RWPE2 (cell line): ENCODE data around the gene RFTN1.

Experiments used
- ATAC-seq: fragments of 200-7000 bp; cut with Tn5 transposase; 3 replicates; pipeline ENCODE4 v1.9.1; 2021; ENCODE audit warnings: low read depth
- DNase-seq: peaks from one replicate; pipeline ENCODE4 v3.0.0-alpha.2; 2020; ENCODE audit warnings: low spot score
- H3K27ac ChIP-seq: fragments of 450-650 bp; 2 replicates; pipeline ENCODE4 v1.5.1; 2017; ENCODE audit warnings: mild to moderate bottlenecking; ENCODE audit not compliant: poor library complexity, severe bottlenecking
- H3K27me3 ChIP-seq: fragments of 250-450 bp; sonication (Bioruptor Pico); 2 replicates; pipeline ENCODE4 v1.5.1; 2021; ENCODE audit warnings: mild to moderate bottlenecking, moderate library complexity; ENCODE audit not compliant: insufficient read depth, poor library complexity, severe bottlenecking
- H3K36me3 ChIP-seq: fragments of 250-450 bp; sonication (Bioruptor Pico); 2 replicates; pipeline ENCODE4 v1.5.1; 2020; ENCODE audit warnings: low read depth, mild to moderate bottlenecking, moderate library complexity
- H3K4me1 ChIP-seq: fragments of 250-450 bp; sonication (Bioruptor Pico); 2 replicates; pipeline ENCODE4 v1.5.1; 2021; ENCODE audit warnings: mild to moderate bottlenecking, moderate library complexity; ENCODE audit not compliant: insufficient read depth, poor library complexity, severe bottlenecking
- H3K4me3 ChIP-seq: fragments of 250-450 bp; sonication (Bioruptor Pico); 2 replicates; pipeline ENCODE4 v1.5.1; 2021; ENCODE audit warnings: mild to moderate bottlenecking, moderate library complexity; ENCODE audit not compliant: severe bottlenecking
- H3K9me3 ChIP-seq: fragments of 250-450 bp; sonication (Bioruptor Pico); 2 replicates; pipeline ENCODE4 v1.5.1; 2021; ENCODE audit warnings: mild to moderate bottlenecking, moderate library complexity; ENCODE audit not compliant: severe bottlenecking
- TF ChIP-seq, protein P1 (sequence below): fragments of 450-650 bp; IDR thresholded peaks from one replicate; pipeline ENCODE4 v1.5.1; 2017; ENCODE audit warnings: mild to moderate bottlenecking, moderate library complexity; ENCODE audit not compliant: poor library complexity, severe bottlenecking

Gene RFTN1

DNA sequence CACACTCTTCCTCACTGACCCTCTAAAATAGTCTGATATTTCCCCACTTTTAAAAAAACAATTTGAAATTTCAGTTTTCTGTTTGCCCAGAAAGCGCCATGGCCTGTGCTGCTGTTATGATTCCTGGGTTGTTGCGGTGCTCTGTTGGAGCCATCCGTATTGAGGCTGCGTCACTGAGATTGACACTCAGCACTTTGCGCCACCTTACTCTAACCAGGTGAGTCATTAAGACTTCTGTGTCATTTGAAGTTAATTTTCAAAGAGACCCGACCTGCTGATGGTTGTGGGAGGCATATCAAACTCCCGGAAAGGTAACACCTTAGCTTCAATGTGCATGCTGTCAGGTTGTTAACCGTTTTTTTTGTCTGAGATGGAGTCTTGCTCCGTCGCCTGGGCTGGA lies 242.6 kb downstream of the RFTN1 start:
- Histone ChIP-seq H3K36me3 (peaks cover 58% of the 10 kb centered on the region), H3K27ac (no peak overlapping the region), H3K4me1 (peaks cover 9% of the 10 kb centered on the region), H3K9me3 (no peaks in the 10 kb centered on the region), H3K4me3 (no peak overlapping the region), H3K27me3 (no peaks in the 10 kb centered on the region)
- TF ChIP-seq, protein P1, sequence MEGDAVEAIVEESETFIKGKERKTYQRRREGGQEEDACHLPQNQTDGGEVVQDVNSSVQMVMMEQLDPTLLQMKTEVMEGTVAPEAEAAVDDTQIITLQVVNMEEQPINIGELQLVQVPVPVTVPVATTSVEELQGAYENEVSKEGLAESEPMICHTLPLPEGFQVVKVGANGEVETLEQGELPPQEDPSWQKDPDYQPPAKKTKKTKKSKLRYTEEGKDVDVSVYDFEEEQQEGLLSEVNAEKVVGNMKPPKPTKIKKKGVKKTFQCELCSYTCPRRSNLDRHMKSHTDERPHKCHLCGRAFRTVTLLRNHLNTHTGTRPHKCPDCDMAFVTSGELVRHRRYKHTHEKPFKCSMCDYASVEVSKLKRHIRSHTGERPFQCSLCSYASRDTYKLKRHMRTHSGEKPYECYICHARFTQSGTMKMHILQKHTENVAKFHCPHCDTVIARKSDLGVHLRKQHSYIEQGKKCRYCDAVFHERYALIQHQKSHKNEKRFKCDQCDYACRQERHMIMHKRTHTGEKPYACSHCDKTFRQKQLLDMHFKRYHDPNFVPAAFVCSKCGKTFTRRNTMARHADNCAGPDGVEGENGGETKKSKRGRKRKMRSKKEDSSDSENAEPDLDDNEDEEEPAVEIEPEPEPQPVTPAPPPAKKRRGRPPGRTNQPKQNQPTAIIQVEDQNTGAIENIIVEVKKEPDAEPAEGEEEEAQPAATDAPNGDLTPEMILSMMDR = no peak
- no peak for DNase-seq
- no peak for ATAC-seq

DNA sequence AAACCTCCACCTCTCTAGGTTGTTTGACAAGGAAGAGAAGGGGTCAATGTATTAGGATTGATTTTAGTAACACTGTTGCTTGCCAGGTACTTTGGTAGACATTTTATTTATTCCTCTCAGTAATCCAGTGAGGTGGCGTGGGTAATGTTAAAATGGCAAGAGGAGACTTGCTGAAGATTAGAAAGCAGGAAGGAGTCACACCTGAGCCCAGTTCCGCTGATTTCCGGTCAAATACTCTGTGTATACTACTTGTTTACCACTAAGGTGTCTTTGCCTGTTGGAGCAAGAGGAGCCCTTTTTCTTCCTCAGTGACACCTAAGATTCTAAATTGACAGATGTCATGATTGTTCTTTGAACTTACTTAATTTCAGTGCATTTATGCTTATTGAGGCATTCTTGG lies 246.8 kb downstream of the RFTN1 start:
- Histone ChIP-seq H3K9me3 (no peaks in the 10 kb centered on the region), H3K4me3 (peak overlapping the region; percentile 0), H3K27me3 (no peaks in the 10 kb centered on the region), H3K4me1 (peaks cover 10% of the 10 kb centered on the region), H3K36me3 (peaks cover 44% of the 10 kb centered on the region), H3K27ac (peak overlapping the region; percentile 20)
- TF ChIP-seq, protein P1 = no peak
- DNase-seq = no peak
- no peak for ATAC-seq
